Neural cell (in vitro differentiated cells): ENCODE data around the gene CCDC17. TPM values are rescaled to one million over a fixed set of nuclear protein-coding genes. Genes with fewer than 3 reads are reported as not detected.
"Not testable (repeated sequence)": the region's sequence is repeated elsewhere in the genome, so short reads cannot be mapped to it uniquely, and the experiment has no call there.

Experiments
- H2AFZ ChIP-seq: fragments of 200-600, 300-800 bp; sonication (generic), shearing (Covaris generic); 2 replicates; pipeline ENCODE4 v1.6.0; 2014; ENCODE audit warnings: low read depth, mild to moderate bottlenecking, antibody characterized with exemption, low read length, moderate library complexity
- H3F3A ChIP-seq: fragments of 200-600 bp; shearing (Covaris generic); 2 replicates; pipeline ENCODE4 v1.6.1; 2016; ENCODE audit warnings: mild to moderate bottlenecking, moderate library complexity, mixed read lengths, antibody characterized with exemption, low read length; ENCODE audit not compliant: insufficient read depth, poor library complexity, severe bottlenecking
- H3K27ac ChIP-seq: fragments of 200-600, 300-800 bp; sonication (generic), shearing (Covaris generic); 2 replicates; pipeline ENCODE4 v1.5.1; 2014; ENCODE audit warnings: mild to moderate bottlenecking, low read length, moderate library complexity
- H3K27me3 ChIP-seq: fragments of 300-800, 200-600 bp; sonication (generic), shearing (Covaris generic); 2 replicates; pipeline ENCODE4 v1.6.0; 2014; ENCODE audit warnings: mild to moderate bottlenecking, low read depth, low read length, moderate library complexity; ENCODE audit not compliant: insufficient read depth
- H3K36me3 ChIP-seq: fragments of 300-800, 200-600 bp; sonication (generic), shearing (Covaris generic); 2 replicates; pipeline ENCODE4 v1.5.1; 2014; ENCODE audit warnings: mild to moderate bottlenecking, antibody characterized with exemption, low read length, moderate library complexity; ENCODE audit not compliant: insufficient read depth
- H3K4me2 ChIP-seq: fragments of 300-800, 200-600 bp; sonication (generic), shearing (Covaris generic); 2 replicates; pipeline ENCODE4 v1.6.0; 2014; ENCODE audit warnings: mild to moderate bottlenecking, low read length
- H3K4me3 ChIP-seq: fragments of 300-800, 200-600 bp; sonication (generic), shearing (Covaris generic); 2 replicates; pipeline ENCODE4 v1.5.1; 2014; ENCODE audit warnings: mild to moderate bottlenecking, low read length, moderate library complexity
- H3K79me2 ChIP-seq: fragments of 200-600 bp; shearing (Covaris generic); replicated peaks from 2 replicates; pipeline ENCODE4 v1.6.0; 2014; ENCODE audit warnings: mild to moderate bottlenecking, low read length, moderate library complexity; ENCODE audit not compliant: insufficient read depth
- H3K9ac ChIP-seq: fragments of 300-800, 200-600 bp; sonication (generic), shearing (Covaris generic); 2 replicates; pipeline ENCODE4 v1.6.1; 2016; ENCODE audit warnings: mild to moderate bottlenecking, low read length, mixed read lengths
- H3K9me2 ChIP-seq: fragments of 200-600 bp; shearing (Covaris generic); 2 replicates; pipeline ENCODE4 v1.6.1; 2016; ENCODE audit warnings: mild to moderate bottlenecking, low read length, mixed read lengths; ENCODE audit not compliant: insufficient read depth
- H3K9me3 ChIP-seq: fragments of 200-600, 300-800 bp; sonication (generic), shearing (Covaris generic); 2 replicates; pipeline ENCODE4 v1.6.1; 2016; ENCODE audit warnings: mild to moderate bottlenecking, mixed run types, low read length, moderate library complexity, mixed read lengths
- H4K20me1 ChIP-seq: fragments of 200-600 bp; shearing (Covaris generic); 2 replicates; pipeline ENCODE4 v1.6.1; 2016; ENCODE audit warnings: mild to moderate bottlenecking, mixed run types; ENCODE audit not compliant: insufficient read depth
- EP300 ChIP-seq: fragments of 450-650 bp; conservative IDR thresholded peaks from 2 replicates; pipeline ENCODE4 v1.6.1; 2014; ENCODE audit warnings: antibody characterized with exemption, mild to moderate bottlenecking, moderate library complexity; ENCODE audit not compliant: poor library complexity, severe bottlenecking
- EZH2 ChIP-seq: fragments of 200-600, 300-800 bp; shearing (Covaris generic), sonication (generic); IDR thresholded peaks from 2 replicates; pipeline ENCODE4 v1.6.1; 2014; ENCODE audit warnings: antibody characterized with exemption, low read length, borderline replicate concordance, mild to moderate bottlenecking; ENCODE audit not compliant: insufficient read depth, poor library complexity, severe bottlenecking
- MXI1 ChIP-seq: fragments of 450-650 bp; conservative IDR thresholded peaks from 2 replicates; pipeline ENCODE4 v1.6.1; 2014; ENCODE audit warnings: antibody characterized with exemption, mild to moderate bottlenecking; ENCODE audit not compliant: poor library complexity, severe bottlenecking
- POLR2AphosphoS5 ChIP-seq: IDR thresholded peaks from 2 replicates; pipeline ENCODE4 v1.6.1; 2012
- RAD21 ChIP-seq: fragments of 450-650 bp; conservative IDR thresholded peaks from 2 replicates; pipeline ENCODE4 v1.6.1; 2014; ENCODE audit warnings: antibody characterized with exemption, mild to moderate bottlenecking, moderate library complexity
- REST ChIP-seq: IDR thresholded peaks from 2 replicates; pipeline ENCODE4 v1.6.1; 2012; ENCODE audit warnings: borderline replicate concordance
- SMC3 ChIP-seq: fragments of 450-650 bp; conservative IDR thresholded peaks from 2 replicates; pipeline ENCODE4 v1.6.1; 2014; ENCODE audit warnings: antibody characterized with exemption, mild to moderate bottlenecking, moderate library complexity; ENCODE audit not compliant: poor library complexity
- TAF1 ChIP-seq: IDR thresholded peaks from 2 replicates; pipeline ENCODE4 v1.6.1; 2012; ENCODE audit warnings: low read depth
- polyA plus RNA-seq: library from polyadenylated mRNA; depleted of rRNA; stranded (reverse); fragments of >200 nt; gene quantifications from 2 replicates; pipeline ENCODE4 v1.2.3, GENCODE V29; 2014
- TF ChIP-seq, protein P1 (sequence below): fragments of 450-650 bp; IDR thresholded peaks from 2 replicates; pipeline ENCODE4 v1.5.1; 2014; ENCODE audit warnings: antibody characterized with exemption, mild to moderate bottlenecking, moderate library complexity; ENCODE audit not compliant: poor library complexity, severe bottlenecking

The CCDC17 gene
- polyA plus RNA-seq, 1 donor from 2014 or later = 1.1 TPM

DNA sequence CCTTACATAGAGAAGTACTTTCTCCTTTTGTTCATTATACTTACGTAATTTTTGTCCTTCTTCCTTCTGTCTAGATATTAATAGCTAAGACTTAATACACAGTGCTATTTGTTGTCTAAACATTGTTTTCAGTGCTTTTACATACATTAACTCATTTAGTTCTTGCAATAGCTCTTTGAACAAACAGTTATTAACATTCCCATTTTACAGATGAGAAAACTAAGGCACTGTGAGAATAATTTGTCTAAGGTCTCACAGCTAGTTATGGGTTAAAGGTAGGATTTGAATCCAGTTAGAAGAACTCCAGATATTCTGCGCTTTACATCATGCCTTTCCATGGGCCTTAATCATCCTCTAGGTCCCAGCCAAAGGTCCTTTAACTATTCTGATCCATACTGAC lies 19.6 kb downstream of the CCDC17 start:
- H3K79me2 ChIP-seq = peaks cover 23% of the 10 kb centered on the region
- H4K20me1 ChIP-seq = no peaks in the 10 kb centered on the region
- peaks cover 8% of the 10 kb centered on the region for H3K36me3 ChIP-seq
- no peaks in the 10 kb centered on the region for H3K9me2 ChIP-seq
- no peaks in the 10 kb centered on the region for H3K9me3 ChIP-seq
- no peak overlapping the region for H2AFZ ChIP-seq
- TF ChIP-seq MXI1 (no peak), SMC3 (no peak), EP300 (no peak), TAF1 (no peak), EZH2 (no peak), RAD21 (no peak), REST (no peak), POLR2AphosphoS5 (no peak)
- TF ChIP-seq, protein P1, sequence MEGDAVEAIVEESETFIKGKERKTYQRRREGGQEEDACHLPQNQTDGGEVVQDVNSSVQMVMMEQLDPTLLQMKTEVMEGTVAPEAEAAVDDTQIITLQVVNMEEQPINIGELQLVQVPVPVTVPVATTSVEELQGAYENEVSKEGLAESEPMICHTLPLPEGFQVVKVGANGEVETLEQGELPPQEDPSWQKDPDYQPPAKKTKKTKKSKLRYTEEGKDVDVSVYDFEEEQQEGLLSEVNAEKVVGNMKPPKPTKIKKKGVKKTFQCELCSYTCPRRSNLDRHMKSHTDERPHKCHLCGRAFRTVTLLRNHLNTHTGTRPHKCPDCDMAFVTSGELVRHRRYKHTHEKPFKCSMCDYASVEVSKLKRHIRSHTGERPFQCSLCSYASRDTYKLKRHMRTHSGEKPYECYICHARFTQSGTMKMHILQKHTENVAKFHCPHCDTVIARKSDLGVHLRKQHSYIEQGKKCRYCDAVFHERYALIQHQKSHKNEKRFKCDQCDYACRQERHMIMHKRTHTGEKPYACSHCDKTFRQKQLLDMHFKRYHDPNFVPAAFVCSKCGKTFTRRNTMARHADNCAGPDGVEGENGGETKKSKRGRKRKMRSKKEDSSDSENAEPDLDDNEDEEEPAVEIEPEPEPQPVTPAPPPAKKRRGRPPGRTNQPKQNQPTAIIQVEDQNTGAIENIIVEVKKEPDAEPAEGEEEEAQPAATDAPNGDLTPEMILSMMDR = no peak
- no peak overlapping the region for H3K9ac ChIP-seq
- H3K27ac ChIP-seq = no peak overlapping the region
- H3K4me2 ChIP-seq = no peak overlapping the region
- no peaks in the 10 kb centered on the region for H3F3A ChIP-seq
- no peaks in the 10 kb centered on the region for H3K27me3 ChIP-seq
- H3K4me3 ChIP-seq = no peak overlapping the region

GRCh38 chr1:45596765-45597164 lies 27.1 kb downstream of the CCDC17 start:
- H3K36me3 ChIP-seq, H3K27ac ChIP-seq, H3K9me3 ChIP-seq, H3F3A ChIP-seq, H3K9me2 ChIP-seq, H3K4me2 ChIP-seq, H3K9ac ChIP-seq, H3K4me3 ChIP-seq, H4K20me1 ChIP-seq, H2AFZ ChIP-seq, H3K27me3 ChIP-seq: not testable (repeated sequence)
- H3K79me2 ChIP-seq = peaks cover 48% of the 10 kb centered on the region

DNA sequence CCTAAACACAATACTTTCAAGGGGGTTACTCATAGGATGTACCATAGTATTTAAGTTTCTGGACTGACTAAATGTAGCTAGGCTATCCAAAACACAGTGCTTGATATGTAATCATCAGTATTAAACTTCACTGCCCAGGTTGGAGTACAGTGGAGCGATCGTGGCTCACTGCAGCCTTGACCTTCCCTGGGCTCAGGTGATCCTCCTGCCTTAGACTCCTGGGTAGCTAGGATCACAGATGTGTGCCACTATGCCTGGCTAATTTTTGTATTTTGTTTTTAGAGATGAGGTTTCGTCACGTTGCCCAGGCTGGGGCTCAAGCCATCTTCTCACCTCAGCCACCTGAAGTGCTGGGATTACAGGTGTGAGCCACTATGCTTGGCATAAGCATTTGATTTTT lies 29.4 kb downstream of the CCDC17 start:
- TF ChIP-seq POLR2AphosphoS5 (no peak), SMC3 (no peak), REST (no peak), EP300 (no peak), MXI1 (no peak), EZH2 (no peak), RAD21 (no peak), TAF1 (no peak)
- TF ChIP-seq, protein P1 = no peak
- H3K9ac ChIP-seq = no peak overlapping the region
- H3K27me3 ChIP-seq = no peaks in the 10 kb centered on the region
- H3K4me3 ChIP-seq = no peak overlapping the region
- no peaks in the 10 kb centered on the region for H4K20me1 ChIP-seq
- H3K9me2 ChIP-seq = no peaks in the 10 kb centered on the region
- H3F3A ChIP-seq = no peaks in the 10 kb centered on the region
- H3K27ac ChIP-seq = no peak overlapping the region
- H3K36me3 ChIP-seq = no peaks in the 10 kb centered on the region
- H3K4me2 ChIP-seq = no peak overlapping the region
- H2AFZ ChIP-seq = no peak overlapping the region
- H3K9me3 ChIP-seq = no peaks in the 10 kb centered on the region
- H3K79me2 ChIP-seq = peaks cover 57% of the 10 kb centered on the region
